Measurements from ENCODE around the gene AGGF1. TPM values are rescaled to one million over a fixed set of nuclear protein-coding genes. Genes with fewer than 3 reads are reported as not detected.
A peak's percentile ranks its signal among the peaks of the same experiment; 100 is the strongest.
"Not testable (repeated sequence)": the region's sequence is repeated elsewhere in the genome, so short reads cannot be mapped to it uniquely, and the experiment has no call there.

The AGGF1 gene
- total RNA-seq, 1 experiment from 2014 or later = 28.1 TPM

DNA sequence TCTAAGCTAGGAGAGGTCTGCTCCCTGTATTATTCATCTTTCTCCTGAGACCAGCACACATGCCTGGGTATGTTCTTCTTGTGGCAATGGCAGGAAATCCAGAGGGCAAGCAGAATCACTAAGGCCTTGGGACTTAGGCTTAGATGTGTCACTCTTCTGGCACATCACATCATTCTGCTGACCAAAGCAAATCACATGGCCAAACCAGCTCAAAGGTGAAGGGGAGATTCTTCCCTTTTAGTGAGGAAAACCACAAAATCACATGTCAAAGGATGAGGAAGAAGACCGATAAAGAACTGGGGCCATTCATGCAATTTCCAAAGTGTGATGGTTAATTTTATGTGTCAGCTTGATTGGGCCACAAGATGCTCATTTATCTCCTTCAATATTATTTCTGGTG, 5.7 kb upstream of the AGGF1 start:
- no peak for DNase-seq (ENCODE audit: low spot score)

DNA sequence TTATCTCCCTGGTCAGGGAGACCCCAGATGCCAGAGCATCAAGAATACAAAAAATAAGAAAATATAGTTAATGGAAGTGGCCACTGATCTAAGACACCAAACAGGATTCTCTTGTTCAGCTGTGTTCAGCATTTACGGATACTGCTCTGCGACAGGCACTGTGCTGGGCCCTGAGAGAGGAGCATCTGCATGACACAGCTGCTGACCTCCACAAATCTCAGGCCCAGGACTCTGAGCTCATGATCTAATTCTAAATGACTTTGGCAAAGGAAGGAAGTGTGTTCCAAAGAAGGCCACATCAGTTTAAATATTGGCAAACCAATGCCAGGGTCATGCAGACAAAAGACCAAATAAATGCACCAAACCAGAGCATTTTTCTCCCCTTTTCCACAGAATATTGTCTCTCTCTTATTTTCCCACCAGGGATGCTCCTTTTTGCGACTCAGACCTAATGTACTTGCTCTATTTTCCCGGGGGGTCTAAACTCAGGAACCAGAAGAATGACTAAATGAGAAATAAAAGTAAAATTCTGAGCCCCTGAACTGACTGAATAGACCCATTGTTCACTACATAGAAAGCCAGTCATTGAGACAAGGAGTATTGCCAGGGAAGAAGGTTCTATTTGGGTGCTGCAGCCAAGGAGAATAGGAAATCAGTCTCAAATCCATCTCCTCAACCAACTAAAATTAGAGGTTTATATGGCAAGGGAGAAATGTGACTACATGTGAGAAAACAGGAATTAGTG, 1.4 kb upstream of the AGGF1 start:
- DNase-seq (ENCODE audit: low spot score) = no peak

GRCh38 chr5:77029376-77029885, 773 bp upstream of the AGGF1 start:
- no peak for DNase-seq (ENCODE audit: low spot score)

GRCh38 chr5:77031891-77032290, 1.7 kb downstream of the AGGF1 start:
- no peak for DNase-seq (ENCODE audit: low spot score)

DNA sequence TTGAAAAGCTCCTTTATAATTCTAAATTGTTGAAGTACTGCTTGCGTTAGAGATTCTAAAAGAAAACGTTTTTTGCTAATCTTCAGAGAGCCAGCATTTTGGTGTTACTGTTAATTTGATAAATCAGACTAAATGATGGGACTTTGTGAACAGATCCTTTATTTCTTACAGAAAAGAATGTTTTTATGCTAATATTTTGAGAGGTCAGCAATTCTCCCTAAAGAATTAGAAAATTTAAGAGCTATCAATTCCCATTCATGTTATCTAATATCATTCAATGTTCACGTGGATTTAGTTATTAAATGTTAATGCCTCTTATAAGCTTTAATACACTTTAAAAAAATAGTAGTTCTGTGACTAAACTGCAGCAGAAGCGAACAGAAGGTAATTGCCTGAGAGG, 2.4 kb downstream of the AGGF1 start:
- no peak for DNase-seq (ENCODE audit: low spot score)

DNA sequence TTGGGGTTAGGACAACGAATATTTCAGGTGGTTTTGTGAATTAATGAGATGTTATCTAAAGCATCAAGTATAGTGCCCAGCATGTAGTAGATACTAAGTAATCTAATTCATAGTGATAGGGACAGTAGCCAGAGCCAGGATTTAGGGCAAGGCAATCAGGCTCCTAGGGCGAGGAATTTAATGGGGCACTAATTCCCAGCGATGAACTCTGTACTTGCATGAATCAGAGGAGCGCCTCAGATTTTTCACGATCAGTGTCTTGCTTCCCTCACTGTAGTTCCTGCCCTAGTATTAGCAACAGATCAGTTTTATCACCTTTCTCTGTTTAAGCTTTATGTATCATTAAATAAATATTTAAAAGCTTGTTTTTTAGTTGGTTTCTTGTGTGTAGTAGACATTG, 3.1 kb downstream of the AGGF1 start:
- no peak for DNase-seq (ENCODE audit: low spot score)

- DNase-seq (ENCODE audit: low spot score) = no peak
Measured at GRCh38 chr5:77035950-77036349, 5.7 kb downstream of the AGGF1 start.

DNA sequence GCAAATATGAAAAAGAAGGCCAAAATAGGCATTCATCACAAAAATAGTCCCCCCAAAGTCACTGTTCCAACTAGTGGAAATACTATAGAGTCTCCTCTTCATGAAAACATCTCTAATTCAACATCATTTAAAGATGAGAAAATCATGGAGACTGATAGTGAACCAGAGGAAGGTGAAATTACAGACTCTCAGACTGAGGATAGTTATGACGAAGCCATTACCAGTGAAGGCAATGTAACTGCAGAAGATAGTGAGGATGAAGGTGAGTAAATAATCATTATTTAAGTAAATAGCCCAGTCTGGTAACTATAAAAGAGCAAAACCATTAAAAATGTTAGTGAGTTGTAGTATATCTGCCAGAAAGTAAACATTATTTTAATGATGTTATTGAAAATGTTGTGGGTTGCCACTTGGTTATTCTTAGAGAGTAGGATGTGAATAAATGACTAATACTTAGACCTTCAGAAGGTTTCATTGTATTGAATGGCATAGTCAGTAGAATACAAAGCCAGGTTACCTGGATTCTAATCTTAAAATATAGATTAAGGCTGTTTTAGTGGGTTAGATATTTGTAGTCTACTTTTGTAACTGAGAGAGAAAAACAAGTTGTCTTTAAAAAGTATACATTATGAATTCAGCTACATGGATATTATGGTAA, 16.3 kb downstream of the AGGF1 start:
- DNase-seq (ENCODE audit: low spot score) = no peak

GRCh38 chr5:77064040-77064439, 33.8 kb downstream of the AGGF1 start:
- peak; percentile 28 for DNase-seq (ENCODE audit: low spot score)

- no peak for DNase-seq (ENCODE audit: low spot score)
Measured at GRCh38 chr5:77065256-77065655, 35.1 kb downstream of the AGGF1 start.

DNA sequence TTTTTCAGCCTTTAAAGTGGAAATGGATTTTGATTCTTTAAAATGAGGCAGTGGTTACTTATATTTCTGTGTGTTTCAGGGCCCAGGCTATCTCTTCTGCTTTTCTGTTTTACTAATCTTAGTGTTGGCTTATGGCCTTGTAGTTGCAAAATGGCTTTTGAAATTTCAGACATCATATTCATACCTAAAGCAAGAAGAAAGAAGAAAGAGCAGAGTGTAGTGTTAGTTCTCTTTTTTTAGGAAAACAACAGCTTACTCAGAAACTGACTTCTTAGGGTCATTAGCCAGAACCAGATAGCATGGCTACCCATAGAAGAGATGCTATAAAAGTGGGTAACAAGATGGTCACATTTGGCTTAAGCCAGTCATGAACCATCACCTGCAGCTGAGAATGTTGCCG, 36.0 kb downstream of the AGGF1 start:
- no peak for DNase-seq (ENCODE audit: low spot score)

GRCh38 chr5:77066823-77067442, 36.7 kb downstream of the AGGF1 start:
- DNase-seq (ENCODE audit: low spot score) = no peak

- DNase-seq (ENCODE audit: low spot score) = no peak
Measured at GRCh38 chr5:77073667-77074066, 43.5 kb downstream of the AGGF1 start.

DNA sequence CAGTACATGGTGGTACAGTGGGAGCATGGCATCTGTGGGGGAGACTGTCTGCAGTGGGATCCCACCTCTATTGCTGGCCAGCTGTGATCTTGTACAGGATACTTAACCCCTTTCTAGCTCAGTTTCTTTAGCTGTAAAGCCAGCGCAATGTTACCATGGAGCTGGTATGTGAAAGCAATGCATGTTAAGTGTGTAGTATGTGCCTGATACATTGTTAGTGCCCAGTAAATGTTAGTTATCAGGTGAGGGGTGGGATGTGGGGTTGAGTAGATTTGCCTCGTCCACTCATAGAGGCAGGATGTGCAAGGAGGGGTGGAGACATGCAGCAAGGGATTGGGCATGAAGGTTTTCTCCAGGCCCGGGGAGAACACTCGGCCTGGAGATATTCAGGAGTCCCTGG, 44.5 kb downstream of the AGGF1 start:
- DNase-seq (ENCODE audit: low spot score) = no peak

DNA sequence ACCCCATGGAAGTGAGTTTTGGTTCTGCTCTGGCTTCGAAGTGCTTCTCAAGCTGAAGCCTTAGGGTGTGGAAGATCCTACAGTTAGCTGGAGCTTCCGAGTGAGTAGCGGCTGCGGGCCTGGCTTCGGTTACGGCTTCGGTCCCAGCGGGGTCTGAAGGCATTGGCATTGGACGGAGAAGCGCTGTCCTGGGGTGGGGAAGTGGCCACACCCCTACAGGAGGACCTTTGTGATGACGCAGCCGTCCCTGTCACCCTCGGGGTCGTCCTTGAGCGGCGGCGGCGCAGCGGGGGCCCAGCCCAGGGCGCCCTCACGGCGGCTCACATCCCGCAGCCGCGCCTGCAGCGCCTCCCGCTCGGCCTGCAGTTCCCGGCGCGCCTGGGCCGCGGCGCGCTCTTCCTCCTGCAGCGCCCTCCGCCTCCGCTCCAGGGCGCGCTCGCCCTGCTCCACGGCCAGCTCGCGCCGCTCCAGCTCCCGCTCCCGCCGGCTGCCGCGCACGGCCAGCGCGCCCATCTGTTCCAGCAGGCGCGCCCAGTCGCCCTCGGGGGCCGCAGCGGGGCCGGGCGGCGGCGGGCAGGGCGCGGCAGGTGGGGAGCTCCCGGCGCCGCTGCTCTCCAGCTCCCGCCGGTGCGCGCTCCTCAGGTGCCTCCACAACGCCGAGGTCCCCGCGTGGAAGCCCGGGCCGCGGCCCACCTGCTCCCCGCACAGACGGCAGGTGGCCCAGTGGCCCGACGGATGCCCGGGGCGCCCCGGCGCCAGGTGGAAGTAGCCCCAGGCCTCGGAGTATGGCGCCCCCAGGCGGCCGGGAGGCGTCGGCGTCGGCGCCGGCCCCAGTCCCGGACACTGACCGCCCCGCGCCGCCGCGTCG, 47.0 kb downstream of the AGGF1 start:
- no peak for DNase-seq (ENCODE audit: low spot score)

DNA sequence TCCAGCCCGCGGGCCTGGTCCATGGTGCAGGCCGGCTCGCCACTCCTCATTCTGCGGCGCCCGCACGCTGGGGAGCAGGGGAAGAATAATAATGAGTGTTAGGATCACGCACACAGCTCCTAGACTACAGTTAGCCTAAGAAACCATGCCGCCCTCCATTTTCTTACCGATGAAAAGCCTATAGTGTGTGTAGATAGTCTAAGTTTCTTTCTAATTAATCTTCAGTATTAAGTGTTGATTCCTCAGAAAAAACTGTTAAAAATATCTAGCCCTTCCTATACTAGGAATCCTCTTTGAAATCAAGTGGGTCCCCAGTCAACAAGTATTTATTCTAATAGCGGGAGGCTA, 47.6 kb downstream of the AGGF1 start:
- DNase-seq (ENCODE audit: low spot score) = no peak

DNA sequence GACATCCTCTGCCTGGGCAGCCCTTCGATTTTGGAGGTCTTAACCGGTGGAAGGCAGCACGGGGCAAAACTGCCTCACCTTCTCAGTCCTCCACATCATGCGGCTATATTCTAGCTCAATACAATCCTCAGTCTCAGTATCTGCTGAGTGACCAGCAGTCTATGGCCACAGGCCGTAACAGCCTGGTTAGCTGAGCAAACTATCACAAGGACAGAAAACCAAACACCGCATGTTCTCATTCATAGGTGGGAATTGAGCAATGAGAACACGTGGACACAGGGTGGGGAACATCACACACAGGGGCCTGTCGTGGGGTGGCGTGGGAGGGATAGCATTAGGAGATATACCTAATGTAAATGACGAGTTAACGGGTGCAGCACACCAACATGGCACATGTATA, 50.3 kb downstream of the AGGF1 start:
- not testable (repeated sequence) for DNase-seq (ENCODE audit: low spot score)

GRCh38 chr5:77080905-77081304, 50.7 kb downstream of the AGGF1 start:
- no peak for DNase-seq (ENCODE audit: low spot score)

GRCh38 chr5:77082280-77082679, 52.1 kb downstream of the AGGF1 start:
- DNase-seq (ENCODE audit: low spot score) = no peak

GRCh38 chr5:77083088-77083487, 52.9 kb downstream of the AGGF1 start:
- no peak for DNase-seq (ENCODE audit: low spot score)

DNA sequence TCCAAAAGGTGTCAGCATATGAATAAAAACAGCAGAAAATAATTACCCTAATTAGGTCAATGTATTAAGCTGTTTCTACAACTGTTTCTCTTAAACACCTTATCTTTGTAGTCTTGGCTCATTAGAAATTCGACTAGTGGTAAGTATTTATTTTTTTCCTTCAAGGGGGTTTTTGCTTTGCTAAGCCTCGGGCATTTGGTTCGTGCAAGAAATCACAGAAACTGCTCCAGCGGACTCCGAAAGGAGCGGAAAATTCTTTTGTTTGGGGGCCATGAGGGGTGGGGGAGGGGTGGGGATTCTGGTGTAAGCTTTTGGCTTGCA, 56.1 kb downstream of the AGGF1 start:
- DNase-seq (ENCODE audit: low spot score) = no peak

Data from HT-29 (cell line).